ENCODE results near the gene HNRNPAB.
"Not testable (repeated sequence)": the region's sequence is repeated elsewhere in the genome, so short reads cannot be mapped to it uniquely, and the experiment has no call there.

The HNRNPAB gene

DNA sequence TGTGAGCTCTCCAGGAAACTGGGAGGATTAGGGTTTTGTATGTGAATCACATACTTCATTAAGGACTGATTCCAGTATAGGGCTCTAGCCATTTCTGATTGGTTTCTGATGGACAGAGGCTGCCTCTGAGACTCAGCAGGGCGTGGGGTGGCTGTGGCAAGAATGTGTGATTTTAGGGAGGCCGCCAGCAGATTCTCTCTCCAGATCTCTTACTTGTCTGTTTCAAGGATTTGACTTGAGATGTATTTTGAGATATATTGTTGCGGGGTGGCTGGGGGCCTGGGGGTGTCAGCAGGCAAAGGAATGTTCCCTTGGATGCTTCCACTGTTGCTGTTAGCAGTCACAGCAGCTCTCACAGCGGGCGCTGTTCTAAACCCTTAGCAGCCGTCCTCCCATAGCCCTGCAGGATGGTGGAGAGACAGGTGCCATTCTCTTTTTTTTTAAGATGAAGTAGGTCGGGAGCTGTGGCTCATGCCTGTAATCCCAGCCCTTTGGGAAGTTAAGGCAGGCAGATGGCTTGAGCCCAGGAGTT, 8.0 kb upstream of the HNRNPAB start:
- in situ Hi-C loops (cut with HindIII; ENCODE audit: low sequenced_read_pairs) = no loop called here

DNA sequence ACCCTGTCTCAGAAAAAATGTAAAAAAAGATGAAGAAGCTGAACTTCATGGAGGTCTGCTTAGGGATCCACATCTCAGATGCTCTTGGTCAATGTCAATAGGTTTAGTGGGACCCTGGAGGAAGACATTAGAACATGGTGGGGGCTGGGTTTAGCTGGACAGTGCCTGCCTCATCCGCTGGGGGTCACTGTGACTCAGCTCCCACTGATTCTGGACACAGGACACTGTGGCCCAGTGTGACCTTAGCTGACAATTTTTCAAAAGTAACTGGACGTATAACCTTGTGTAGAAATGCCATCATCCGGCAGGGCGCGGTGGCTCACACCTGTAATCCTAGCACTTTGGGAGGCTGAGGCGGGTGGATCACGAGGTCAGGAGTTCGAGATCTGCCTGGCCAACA, 7.3 kb upstream of the HNRNPAB start:
- in situ Hi-C loops (cut with HindIII; ENCODE audit: low sequenced_read_pairs) = no loop called here

DNA sequence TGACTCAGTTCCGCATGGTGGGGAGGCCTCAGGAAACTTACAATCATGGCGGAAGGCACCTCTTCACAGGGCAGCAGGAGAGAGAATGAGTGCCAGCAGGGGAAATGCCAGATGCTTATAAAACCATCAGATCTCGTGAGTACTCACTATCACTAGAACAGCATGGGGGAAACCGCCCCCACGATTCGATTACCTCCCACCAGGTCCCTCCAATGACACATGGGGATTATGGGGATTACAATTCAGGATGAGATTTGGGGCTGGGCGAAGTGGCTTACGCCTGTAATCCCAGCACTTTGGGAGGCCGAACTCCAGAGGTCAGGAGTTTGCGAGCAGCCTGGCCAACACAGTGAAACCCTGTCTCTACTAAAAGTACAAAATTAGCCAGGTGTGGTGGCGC, 6.2 kb upstream of the HNRNPAB start:
- in situ Hi-C loops (cut with HindIII; ENCODE audit: low sequenced_read_pairs) = not testable (repeated sequence)

DNA sequence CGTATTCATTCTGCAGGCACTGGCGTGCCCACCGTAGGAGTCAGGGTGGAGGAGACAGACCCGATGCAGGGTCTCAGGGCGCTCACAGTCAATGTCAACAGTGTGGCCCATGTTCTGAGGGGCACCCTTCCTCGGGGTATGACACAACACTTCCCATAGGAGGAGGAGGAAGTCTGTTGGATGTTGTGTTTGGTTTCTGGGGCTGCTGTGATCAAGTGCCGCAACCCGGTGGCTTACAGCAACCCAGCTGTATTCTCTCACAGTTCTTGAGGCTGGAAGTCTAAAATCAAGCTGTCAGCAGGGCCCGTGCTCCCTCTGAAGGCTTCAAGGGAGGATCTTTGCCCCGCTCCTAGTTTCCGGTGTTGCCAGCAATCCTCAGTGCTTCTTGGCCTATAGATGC, 5.6 kb upstream of the HNRNPAB start:
- in situ Hi-C loops (cut with HindIII; ENCODE audit: low sequenced_read_pairs) = no loop called here

DNA sequence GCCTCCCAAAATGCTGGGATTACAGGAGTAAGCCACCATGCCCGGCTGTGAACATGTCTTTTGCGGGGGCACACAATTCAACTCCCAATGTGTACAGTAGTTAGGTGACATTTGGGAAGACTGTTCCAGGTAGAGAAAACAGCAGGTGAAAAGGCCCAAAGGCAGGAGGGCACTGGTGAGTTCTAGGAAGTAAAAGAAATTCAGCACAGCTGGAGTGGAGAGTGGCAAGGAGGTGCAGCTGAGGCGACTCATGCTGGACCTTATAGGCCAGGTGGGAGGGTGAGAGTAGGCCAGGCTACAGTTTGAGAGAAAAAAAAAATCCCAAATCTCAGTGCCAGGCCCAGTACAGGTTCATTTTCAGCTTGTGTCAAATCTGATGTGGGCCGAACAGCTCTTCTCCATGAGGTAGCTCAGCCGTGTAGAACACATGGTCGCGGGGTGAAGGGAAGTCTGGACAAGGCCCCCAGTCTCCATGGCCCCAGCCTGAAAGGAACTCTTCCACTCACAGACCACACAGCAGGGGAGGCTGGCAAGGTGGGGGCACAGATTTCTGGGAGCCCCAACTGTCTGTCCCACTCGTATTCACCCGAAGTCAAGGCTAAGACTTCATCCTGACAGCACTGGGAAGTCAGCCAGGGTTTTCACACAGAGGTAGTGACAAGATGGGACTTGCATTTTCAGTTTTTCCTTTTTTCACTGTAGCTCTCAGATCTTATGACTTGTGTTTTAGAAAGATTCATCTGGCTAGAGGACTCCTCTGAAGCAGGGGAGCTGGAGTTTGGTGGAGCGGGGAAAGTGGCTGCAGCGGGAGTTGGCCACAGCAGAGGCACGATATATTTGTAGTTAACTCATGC, 4.5 kb upstream of the HNRNPAB start:
- in situ Hi-C loops (cut with HindIII; ENCODE audit: low sequenced_read_pairs) = no loop called here

DNA sequence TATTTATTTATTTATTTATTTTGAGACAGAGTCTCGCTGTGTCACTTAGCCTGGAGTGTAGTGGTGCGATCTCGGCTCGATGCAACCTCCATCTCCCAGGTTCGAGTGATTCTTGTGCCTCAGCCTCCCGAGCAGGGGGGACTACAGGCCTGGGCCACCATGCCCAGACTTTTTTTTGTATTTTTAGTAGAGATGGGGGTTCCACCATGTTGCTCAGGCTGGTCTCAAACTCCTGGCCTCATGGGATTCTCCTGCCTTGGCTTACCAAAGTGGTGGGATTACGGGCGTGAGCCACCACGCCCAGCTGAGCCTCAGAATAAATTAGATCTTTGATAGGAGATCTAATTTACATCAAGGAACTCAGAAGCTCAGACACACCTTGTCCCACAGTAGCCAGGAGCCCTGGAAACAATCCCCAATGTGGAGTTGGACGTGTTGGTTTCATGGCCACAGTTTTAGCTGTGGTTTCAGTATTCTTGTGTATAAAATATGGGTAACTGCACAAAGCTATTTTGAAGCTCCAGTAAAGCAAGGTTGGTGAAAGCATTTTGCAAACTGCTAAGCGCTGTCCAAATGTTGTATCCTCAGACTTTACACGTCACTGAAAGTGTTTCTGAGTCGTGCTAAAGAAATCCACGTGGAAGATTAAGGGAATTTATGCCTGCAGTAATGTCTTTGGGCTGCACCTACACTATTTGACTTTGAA, 3.0 kb upstream of the HNRNPAB start:
- in situ Hi-C loops (cut with HindIII; ENCODE audit: low sequenced_read_pairs) = no loop called here

DNA sequence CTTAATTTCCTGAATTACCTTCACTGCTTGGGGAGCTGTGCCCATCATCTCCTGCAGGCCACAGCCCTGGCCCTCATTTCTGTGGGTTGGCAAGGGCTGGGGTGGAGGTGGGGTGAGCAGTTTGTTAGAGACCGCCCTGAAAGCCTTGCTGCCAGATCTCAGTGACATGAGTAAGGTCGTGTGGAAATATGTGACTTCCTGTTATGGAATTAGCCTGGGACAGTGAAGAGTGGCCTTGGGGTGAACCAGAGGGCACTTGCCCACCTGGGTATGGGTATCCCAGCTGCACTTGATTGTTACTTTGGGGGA, 2.5 kb upstream of the HNRNPAB start:
- in situ Hi-C loops (cut with HindIII; ENCODE audit: low sequenced_read_pairs) = no loop called here

DNA sequence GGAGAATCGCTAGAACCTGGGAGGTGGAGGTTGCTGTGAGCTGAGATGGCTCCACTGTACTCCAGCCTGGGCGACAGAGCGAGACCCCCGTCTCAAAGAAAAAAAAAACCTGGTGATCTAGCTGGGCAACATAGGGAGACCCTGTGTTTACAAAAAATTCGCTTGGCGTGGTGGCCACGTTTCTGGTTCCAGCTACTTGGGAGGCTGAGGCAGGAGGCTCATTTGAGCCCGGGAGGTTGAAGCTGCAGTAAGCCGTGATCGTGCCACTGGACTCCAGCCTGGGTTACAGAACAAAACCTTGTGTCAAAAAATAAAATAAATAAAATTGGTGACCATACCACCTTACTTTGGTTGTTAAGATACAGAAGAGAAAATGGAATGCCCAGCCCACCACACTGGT, 1.8 kb upstream of the HNRNPAB start:
- in situ Hi-C loops (cut with HindIII; ENCODE audit: low sequenced_read_pairs) = no loop called here

DNA sequence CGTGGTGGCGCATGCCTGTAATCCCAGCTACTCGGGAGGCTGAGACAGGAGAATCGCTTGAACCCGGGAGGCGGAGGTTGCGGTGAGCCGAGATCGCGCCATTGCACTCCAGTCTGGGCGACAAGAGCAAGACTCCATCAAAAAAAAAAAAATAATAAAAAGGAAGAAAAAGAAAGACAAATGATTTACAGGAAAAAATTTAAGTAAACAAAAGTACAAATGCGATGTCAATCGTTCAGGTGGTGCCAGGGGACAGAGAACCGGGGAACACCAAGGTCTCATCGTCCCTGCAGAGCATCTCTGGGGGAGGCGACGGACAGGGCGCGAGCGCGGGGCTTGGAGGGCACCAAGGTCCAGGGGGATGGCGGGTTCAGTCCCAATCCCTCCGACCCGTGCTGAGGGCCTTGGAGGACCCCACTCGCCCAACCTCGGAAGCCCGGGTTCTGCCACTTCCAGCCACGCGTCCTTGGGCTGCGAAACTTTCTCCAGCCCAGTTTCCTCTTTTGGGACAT, 607 bp upstream of the HNRNPAB start:
- in situ Hi-C loops (cut with HindIII; ENCODE audit: low sequenced_read_pairs) = no loop called here

DNA sequence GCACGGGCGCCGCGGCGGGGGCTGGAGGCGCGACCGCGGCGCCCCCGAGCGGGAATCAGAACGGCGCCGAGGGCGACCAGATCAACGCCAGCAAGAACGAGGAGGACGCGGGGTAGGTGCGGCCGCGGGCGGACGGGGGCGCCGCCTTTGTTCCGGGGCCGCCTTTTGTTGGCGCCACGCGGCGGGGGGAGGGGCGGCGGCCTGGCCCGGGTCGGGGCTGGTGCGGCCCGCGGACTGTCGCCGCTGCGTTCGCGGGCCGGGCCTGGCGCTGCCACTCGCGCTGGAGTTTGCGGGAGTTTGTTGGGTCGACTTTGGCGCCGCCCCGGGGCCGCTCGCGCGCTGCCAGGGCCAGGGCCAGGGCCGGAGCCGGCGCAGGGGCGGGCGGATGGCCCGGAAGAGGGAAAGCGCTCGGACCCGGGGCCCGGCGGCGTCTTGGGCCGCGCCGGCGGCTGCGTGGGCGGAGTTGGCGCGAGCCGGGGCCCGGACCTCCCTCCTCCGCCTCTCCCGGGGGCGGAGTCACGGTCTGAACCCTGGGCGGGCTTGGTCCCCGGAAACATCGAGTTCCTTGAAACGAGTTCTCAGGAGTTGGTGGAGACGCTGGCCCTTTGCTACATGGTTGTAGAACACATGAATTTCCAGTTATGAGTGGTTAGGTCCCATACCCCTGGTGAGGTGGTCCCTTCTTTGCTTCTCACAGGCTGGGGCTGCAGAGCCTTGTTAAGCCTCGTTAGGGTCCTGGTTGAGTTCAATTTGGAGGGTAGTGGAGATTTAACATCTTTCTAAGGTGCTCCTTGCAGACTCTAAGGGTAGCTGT, 809 bp downstream of the HNRNPAB start:
- in situ Hi-C loops (cut with HindIII; ENCODE audit: low sequenced_read_pairs) = no loop called here

DNA sequence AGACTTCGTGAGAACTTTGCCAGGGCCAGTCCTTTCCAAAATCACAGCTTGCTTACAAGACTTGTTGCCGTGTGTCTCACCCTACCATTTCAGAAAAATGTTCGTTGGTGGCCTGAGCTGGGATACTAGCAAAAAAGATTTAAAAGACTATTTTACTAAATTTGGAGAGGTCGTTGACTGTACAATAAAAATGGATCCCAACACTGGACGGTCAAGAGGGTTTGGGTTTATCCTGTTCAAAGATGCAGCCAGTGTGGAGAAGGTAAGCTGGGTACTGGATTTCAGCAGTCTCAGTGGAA, 1.4 kb downstream of the HNRNPAB start:
- in situ Hi-C loops (cut with HindIII; ENCODE audit: low sequenced_read_pairs) = no loop called here

DNA sequence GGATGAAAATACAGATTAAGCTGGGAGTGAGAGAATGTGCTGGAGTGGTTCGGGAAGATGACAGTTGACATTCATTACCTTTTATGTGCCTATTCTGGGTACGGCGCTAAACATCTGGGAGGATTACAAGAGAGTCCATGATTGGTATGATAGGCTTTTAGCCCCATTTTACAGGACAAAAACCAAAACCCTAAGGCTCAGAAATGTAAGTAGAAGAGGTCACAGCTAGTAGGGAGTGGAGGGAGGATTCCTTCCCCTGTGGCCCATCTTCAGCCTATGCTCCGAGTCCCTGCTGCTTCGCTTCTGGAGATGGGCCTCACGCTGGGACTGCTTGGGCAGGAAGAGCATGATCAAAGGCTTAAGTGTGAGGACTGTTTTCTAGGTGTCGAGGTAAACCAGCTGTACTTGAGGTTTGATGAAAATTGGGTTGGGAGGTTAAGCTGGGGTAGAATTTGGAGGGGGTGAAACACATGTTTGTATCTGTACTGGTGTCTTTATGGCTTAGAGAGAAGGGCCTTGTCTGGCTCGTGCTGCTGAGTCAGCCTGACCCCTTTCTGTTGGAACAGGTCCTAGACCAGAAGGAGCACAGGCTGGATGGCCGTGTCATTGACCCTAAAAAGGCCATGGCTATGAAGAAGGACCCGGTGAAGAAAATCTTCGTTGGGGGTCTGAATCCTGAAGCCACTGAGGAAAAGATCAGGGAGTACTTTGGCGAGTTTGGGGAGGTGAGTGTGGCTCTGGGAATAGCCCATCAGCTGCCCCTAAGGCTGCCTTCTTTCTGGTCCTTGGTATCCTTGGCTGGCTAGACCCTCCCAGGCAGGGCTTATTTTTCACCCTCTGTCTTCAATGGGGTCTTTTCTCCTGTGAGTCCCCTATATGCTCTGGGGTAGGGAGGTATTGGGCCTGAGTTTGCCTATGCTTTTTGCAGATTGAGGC, 2.1 kb downstream of the HNRNPAB start:
- in situ Hi-C loops (cut with HindIII; ENCODE audit: low sequenced_read_pairs) = no loop called here

DNA sequence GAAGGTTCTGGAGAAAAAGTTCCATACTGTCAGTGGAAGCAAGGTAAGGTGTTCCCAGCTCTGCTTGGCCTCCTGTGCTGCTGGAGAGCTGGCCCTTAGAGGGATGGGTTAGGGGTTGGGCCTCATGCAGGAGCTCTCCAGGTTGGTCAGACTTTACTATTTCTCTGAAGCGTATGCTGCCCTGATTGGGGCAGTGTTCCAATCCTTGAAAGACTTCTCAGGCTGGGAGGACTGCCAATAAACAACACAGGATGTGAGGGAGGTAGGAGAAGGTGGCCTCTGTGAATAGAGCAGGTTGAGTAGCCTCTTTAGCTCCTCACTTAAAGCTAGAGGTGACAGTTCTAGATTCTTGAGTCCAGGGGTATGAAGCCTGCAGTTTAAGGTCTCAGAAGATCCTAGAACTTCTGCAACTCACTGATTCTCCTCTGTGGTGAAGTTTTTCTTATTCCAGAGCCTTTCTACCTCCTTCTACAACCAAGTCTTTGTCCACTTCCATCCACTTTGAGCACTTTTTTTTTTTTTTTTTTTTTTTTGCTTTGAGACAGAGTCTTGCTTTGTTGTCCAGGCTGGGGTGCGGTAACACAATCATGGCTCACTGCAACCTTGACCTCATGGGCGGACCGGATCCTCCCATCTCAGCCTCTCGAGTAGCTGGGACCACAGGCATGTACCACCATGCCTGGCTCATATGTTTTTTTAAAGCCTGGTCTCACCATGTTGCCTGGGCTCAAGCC, 3.0 kb downstream of the HNRNPAB start:
- in situ Hi-C loops (cut with HindIII; ENCODE audit: low sequenced_read_pairs) = no loop called here

DNA sequence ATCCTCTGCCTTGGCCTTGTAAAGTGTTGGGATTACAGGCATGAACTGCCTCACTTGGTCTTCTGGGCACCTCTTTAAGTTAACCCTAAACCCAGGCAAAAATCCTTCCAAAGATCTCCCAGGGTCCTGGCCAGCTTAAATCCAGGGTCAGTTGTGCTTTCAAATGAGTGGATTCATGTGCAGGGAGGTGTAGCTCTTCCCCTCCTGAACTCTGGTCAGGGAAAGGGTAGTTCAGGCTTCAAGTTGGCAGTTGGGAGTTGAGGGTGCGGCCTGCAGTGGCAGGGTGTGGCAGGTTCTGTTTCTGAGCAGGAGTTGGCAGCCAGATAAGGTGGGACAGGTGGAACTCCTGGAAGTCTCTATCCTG, 3.6 kb downstream of the HNRNPAB start:
- in situ Hi-C loops (cut with HindIII; ENCODE audit: low sequenced_read_pairs) = no loop called here

DNA sequence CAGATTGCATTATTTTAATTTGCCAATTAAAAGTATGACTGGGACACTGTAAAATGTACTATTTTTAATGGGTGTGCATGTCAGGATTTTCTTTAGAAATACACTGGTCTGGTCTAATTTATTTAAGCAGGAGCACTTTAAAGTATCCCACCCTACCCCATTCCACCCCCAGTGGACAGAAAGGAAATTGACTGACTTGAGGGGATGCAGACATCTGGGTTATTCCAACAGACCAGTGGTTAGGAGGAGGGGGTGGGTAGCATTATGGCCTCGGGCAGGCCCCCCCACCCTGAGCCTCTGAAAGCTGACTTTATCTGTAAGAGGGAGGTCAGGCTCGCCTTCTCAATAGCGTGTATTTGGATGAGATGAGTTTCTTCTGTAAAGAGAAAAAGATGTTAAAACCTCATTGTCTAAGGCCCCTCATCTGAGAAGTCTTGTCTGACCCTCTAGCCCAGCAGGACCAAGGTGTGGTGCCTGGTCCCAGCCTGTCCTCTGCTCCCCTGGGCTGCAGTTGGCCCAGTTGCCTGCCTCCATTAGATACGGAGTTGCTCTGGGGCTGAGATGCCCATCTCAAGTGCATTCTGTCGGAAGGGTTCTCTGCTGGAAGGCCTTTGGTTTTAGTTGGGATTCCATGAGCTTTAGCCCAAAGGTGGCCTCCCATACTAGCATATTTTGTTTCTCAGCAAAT, 4.4 kb downstream of the HNRNPAB start:
- in situ Hi-C loops (cut with HindIII; ENCODE audit: low sequenced_read_pairs) = no loop called here

DNA sequence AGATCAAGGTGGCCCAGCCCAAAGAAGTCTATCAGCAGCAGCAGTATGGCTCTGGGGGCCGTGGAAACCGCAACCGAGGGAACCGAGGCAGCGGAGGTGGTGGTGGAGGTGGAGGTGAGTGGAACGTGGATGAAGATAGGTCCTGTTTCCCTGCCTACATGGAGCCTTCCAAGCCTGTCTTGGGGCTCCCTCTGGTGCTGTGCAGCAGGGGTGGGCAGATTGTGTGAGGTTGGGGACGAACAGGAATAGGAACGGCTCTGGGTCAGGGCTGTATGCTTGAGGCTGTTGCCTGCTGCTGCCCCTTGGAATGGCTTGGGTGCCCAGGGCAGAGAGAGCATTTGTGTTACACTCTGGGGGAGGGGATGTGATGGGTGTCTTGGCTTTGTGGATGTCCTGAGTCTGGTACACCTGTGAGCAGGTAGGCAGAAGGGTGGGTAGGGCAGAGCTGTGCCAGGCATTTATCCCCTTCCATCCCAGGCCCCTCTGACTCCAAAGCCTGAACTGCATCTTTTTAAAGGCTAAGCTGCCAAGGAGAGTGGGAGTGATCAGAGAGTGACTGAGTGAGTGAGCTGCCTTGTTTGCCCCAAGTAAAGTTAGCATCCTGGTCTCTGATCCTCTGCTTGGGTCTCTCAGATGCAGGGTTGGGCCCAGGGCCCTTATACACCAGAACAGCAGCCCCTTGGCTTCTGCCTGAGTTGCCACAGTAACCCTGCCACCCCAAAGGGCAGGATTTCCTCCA, 5.2 kb downstream of the HNRNPAB start:
- in situ Hi-C loops (cut with HindIII; ENCODE audit: low sequenced_read_pairs) = no loop called here

DNA sequence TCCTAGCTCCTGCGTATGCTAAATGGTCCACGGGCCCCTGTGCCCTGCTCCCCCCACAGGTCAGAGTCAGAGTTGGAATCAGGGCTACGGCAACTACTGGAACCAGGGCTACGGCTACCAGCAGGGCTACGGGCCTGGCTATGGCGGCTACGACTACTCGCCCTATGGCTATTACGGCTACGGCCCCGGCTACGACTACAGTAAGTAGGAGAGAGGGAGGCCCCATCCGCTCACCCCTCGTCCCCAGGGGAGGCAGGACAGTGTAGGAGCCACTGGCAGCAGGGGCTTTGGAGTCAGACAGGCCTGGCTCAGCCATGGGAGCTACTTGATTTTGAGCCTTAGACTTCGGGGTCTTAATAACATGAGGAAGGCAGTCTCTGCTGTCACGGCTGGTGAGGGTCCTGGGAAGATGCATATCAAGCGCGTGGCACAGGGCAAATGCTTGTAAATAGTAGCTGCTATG, 5.8 kb downstream of the HNRNPAB start:
- in situ Hi-C loops (cut with HindIII; ENCODE audit: low sequenced_read_pairs) = no loop called here

DNA sequence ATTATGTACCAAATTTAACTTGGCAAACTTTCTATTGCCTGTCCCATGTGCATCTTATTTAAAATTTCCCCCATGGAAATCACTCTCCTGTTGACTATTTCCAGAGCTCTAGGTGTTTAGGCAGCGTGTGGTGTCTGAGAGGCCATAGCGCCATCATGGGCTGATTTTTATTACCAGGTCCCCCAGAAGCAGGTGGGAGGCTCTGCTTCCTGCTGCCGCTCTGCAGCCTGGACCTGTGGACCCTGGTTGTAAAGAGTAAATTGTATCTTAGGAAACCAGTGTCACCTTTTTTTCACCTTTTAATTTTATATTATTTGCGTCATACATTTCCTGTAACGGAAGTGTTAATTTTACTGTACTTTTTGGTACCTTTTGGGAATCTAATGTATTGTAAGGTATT, 6.4 kb downstream of the HNRNPAB start:
- in situ Hi-C loops (cut with HindIII; ENCODE audit: low sequenced_read_pairs) = no loop called here

All from DLD1 (cell line).